NOMO-1 treated with DMSO at 0.1 percent for 48 hours (cell line): ENCODE data around the gene FNIP2.
"Not testable (repeated sequence)": the region's sequence is repeated elsewhere in the genome, so short reads cannot be mapped to it uniquely, and the experiment has no call there.

Experiments used
- DNase-seq: peaks from one replicate; lab custom pipeline; 2025; ENCODE audit not compliant: unreplicated experiment; lab: John Stamatoyannopoulos, UW

Gene FNIP2

GRCh38 chr4:158789853-158790252 lies 21.0 kb downstream of the FNIP2 start:
- DNase-seq = no peak

- no peak for DNase-seq
Observed at GRCh38 chr4:158793021-158793420, 24.2 kb downstream of the FNIP2 start.

GRCh38 chr4:158793430-158793829 lies 24.6 kb downstream of the FNIP2 start:
- DNase-seq = not testable (repeated sequence)

- DNase-seq = no peak
Observed at GRCh38 chr4:158796370-158797140, 27.7 kb downstream of the FNIP2 start.

- DNase-seq = no peak
Observed at GRCh38 chr4:158798062-158798461, 29.2 kb downstream of the FNIP2 start.

- DNase-seq = no peak
Observed at GRCh38 chr4:158799013-158799770, 30.4 kb downstream of the FNIP2 start.

- no peak for DNase-seq
Observed at GRCh38 chr4:158799856-158800255, 31.0 kb downstream of the FNIP2 start.

- DNase-seq = no peak
Observed at GRCh38 chr4:158801066-158801465, 32.2 kb downstream of the FNIP2 start.

GRCh38 chr4:158801677-158802076 lies 32.9 kb downstream of the FNIP2 start:
- DNase-seq = no peak

GRCh38 chr4:158802914-158803313 lies 34.1 kb downstream of the FNIP2 start:
- no peak for DNase-seq

GRCh38 chr4:158805635-158806471 lies 37.0 kb downstream of the FNIP2 start:
- DNase-seq = peak; percentile 89

GRCh38 chr4:158807691-158808090 lies 38.9 kb downstream of the FNIP2 start:
- DNase-seq = peak; percentile 55

GRCh38 chr4:158808399-158808798 lies 39.6 kb downstream of the FNIP2 start:
- DNase-seq = peak; percentile 31

- DNase-seq = not testable (repeated sequence)
Observed at GRCh38 chr4:158809208-158809607, 40.4 kb downstream of the FNIP2 start.

GRCh38 chr4:158809611-158810486 lies 41.0 kb downstream of the FNIP2 start:
- DNase-seq = peak; percentile 88

- DNase-seq = no peak
Observed at GRCh38 chr4:158810487-158811215, 41.8 kb downstream of the FNIP2 start.

- DNase-seq = peak; percentile 61
Observed at GRCh38 chr4:158811216-158811540, 42.4 kb downstream of the FNIP2 start.

GRCh38 chr4:158811704-158812103 lies 42.9 kb downstream of the FNIP2 start:
- DNase-seq = peak; percentile 83

GRCh38 chr4:158812133-158812532 lies 43.3 kb downstream of the FNIP2 start:
- no peak for DNase-seq

GRCh38 chr4:158812543-158812942 lies 43.7 kb downstream of the FNIP2 start:
- no peak for DNase-seq
